OCI-LY3 (cell line): ENCODE results near the gene ALKBH5.

ENCODE experiments used
- EZH2phosphoT487 ChIP-seq: fragments of 200-600 bp; shearing (Covaris generic); IDR thresholded peaks from 2 replicates; pipeline ENCODE4 v1.6.1; 2018; ENCODE audit warnings: antibody characterized with exemption, mixed run types, low read depth
- TF ChIP-seq, protein P1 (sequence below): fragments of 200-600, 300-600 bp; sonication (generic); IDR thresholded peaks from 2 replicates; pipeline ENCODE4 v1.5.1; 2014; ENCODE audit warnings: antibody characterized with exemption, low read length, low read depth

DNA sequence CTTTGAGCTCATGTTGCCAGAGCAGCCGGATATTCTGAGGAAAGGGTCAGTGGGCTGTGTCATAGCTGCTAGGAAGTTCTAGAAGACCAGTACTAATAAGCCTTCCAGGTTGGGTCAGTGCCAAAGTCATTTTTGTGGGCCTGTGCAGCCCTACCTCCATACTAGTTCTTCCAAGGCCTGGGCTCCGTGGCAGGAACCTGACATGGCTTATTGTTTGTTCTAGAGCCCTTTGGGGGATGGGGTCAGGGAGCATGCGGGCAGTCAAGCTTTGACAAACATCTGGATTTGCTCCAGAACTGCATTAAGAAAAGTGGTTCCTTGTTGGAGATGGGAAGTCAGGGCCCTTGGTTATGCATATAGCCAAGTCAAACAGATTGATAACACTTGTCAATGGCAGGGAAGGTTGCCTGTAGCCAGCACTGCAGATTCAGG lies 7.6 kb downstream of the ALKBH5 start:
- TF ChIP-seq, protein P1, sequence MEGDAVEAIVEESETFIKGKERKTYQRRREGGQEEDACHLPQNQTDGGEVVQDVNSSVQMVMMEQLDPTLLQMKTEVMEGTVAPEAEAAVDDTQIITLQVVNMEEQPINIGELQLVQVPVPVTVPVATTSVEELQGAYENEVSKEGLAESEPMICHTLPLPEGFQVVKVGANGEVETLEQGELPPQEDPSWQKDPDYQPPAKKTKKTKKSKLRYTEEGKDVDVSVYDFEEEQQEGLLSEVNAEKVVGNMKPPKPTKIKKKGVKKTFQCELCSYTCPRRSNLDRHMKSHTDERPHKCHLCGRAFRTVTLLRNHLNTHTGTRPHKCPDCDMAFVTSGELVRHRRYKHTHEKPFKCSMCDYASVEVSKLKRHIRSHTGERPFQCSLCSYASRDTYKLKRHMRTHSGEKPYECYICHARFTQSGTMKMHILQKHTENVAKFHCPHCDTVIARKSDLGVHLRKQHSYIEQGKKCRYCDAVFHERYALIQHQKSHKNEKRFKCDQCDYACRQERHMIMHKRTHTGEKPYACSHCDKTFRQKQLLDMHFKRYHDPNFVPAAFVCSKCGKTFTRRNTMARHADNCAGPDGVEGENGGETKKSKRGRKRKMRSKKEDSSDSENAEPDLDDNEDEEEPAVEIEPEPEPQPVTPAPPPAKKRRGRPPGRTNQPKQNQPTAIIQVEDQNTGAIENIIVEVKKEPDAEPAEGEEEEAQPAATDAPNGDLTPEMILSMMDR: no peak
- TF ChIP-seq EZH2phosphoT487: no peak
